Fibroblast of skin of abdomen (primary cell): ENCODE measurements around the gene SOCS2.
"Not testable (repeated sequence)": the region's sequence is repeated elsewhere in the genome, so short reads cannot be mapped to it uniquely, and the experiment has no call there.

Experiments used
- DNase-seq: peaks from one replicate; pipeline ENCODE4 v3.0.0-alpha.2; 2013

Gene SOCS2

GRCh38 chr12:93594766-93595311, 22.4 kb downstream of the SOCS2 start:
- DNase-seq = no peak

DNA sequence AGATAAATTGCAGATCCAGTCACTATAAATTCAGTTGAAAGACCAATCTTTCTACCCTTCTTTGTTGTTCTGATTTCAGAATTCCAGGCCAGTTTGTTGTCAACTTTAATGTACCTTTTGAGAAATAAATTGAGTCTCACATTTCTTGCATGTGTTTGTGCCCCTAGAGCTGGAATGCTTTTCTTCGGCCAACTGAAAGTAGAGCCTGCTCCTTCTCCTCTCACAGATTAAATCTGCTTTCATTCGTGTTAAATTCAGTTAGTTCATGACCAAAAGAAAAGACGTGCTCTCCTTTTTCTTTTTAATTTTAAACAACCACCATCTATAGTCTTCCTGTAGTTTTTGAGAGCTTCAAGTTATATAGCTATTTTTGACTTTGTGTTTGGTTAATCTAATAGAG, 22.9 kb downstream of the SOCS2 start:
- no peak for DNase-seq

GRCh38 chr12:93597608-93598007, 25.1 kb downstream of the SOCS2 start:
- DNase-seq = no peak

DNA sequence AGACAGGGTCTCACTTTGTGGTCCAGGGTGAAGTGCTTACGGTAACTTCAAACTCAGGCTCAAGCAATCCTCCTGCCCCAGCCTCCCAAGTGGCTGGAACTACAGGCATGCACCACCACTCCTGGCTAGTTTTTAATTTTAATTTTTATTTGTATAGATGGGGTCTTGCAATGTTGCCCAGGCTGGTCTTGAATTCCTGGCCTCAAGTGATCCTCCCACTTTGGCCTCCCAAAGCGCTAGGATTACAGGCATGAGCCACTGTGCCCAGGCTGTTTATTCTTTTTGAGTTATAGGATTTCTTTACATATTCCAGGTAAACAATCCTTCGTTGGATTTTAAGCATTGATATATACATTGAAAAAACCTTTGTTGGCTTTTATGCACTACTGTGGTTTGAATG, 26.7 kb downstream of the SOCS2 start:
- DNase-seq = no peak

DNA sequence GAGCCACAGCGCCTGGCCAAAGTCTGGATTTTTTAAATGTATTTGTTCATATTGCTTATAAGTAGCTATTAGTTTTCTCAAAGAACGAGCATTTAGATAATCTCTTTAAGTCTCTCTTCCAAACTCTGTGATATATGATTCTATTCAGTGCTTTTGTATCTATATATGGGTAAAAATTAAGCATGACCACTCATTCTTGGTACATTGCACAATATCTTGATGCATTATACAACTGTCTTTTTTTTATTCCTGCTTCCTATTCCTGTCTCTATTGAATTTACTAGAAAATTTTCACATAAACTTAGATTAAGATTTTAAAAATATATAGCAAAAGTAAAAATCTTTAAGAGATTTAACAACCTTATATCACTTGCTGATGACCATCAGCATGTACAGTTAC, 29.1 kb downstream of the SOCS2 start:
- no peak for DNase-seq

- no peak for DNase-seq
Observed at GRCh38 chr12:93602897-93603668, 30.6 kb downstream of the SOCS2 start.

DNA sequence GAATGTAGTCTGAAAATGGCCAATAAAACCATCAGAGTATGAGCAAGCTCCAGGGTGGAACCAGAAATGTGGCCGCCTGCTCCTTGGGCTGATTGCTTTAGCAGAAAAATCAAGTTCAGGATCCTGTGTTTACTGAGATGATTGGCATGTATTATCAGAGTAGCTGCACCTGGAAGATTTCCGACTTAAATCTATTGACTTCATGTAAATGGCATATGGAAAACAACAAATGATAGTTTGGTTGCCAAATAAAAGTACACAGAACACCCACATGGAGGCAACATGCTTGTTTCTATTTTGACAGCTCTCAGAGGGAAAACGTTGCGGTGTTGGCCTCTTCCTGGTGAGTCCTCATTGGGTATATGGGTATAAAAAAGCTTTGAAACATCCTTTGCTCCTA, 31.3 kb downstream of the SOCS2 start:
- DNase-seq = no peak

GRCh38 chr12:93608313-93608712, 35.8 kb downstream of the SOCS2 start:
- DNase-seq = no peak

DNA sequence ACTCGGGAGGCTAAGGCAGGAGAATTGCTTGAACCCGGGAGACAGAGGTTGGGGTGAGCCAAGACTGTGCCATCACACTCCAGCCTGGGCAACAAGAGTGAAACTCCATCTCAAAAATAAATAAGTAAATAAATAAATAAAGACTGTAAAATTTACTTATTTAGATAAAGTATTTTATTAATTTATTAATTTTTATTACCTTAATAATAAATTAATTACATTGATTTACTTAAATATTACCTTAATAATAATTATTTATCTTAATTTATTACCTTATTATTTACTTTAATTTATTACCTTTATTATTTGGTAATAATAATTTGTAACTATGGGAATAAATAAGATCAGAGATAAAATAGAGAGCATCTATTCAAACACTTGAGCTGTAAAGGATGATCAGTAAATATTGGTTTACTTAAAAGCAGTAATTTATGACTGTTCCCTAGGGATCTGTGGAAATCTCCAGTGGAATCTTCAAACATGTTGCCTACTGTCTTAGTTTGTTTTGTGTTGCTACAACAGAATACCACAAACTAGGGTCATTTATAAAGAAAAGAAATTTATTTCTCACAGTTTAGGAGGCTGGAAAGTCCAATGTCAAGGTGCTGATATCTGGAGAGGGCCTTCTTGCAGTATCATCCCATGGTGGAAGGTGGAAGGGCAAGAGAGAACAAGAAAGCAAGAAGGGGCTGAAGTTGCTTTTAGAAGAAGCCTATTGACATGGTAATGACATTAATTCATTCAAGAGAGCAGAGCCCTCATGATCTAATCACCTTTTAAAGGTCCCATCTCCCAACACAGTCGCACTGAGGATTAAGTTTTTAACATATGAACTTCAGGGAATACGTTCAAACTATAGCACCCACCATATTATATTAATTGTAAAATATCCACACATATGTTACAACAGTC, 37.1 kb downstream of the SOCS2 start:
- DNase-seq = no peak

- no peak for DNase-seq
Observed at GRCh38 chr12:93612776-93613175, 40.3 kb downstream of the SOCS2 start.

- DNase-seq = no peak
Observed at GRCh38 chr12:93614917-93615596, 42.6 kb downstream of the SOCS2 start.

DNA sequence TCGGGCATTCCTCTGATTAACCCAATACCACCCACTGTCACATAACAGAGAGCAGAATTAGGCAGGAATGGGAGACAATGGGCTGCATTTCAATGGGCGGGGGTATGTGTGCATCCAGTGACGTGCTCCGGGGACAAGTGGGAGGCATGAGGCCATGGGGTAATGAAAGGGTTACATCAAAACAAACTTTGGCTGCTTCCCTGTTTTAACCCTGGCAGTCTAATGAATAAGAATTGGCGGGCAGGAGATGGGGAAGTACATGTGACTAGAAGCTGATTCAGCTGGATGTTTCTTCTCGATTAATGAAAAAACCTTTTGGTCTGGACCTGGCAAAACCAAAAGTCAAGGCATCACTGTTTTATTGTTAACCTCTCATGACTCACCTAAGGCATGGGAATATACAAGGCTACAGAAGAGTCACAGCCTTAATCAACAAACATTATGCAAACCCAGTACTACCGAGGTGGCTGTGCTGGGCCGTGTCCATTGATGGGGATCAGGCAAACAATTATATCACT, 44.2 kb downstream of the SOCS2 start:
- DNase-seq = no peak

DNA sequence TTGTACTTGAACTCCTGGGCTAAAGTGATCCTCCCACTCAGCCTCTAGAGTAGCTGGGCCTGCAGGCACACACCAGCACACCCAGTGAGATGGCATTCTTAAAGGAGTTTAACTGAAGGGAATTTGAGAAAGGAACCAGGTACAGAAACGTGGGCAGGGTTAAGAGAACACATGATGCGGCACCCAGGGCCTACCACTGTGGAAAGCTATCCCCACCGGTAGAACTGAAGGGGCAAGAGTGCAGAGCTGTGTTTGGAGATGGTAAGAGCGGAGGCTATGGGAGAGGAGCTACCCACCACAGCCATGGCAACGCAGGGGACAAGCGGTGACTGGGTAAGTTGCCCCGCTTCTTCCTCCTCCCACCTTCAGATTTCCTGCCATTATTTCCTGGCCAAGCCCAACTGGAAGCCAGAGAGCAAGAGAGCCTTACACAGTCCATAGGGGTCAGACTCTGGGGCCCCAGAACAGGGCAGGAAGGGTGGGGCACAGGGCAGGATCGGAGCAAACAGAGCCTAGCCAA, 46.5 kb downstream of the SOCS2 start:
- no peak for DNase-seq

- DNase-seq = peak; percentile 66
Observed at GRCh38 chr12:93621986-93622385, 49.5 kb downstream of the SOCS2 start.

DNA sequence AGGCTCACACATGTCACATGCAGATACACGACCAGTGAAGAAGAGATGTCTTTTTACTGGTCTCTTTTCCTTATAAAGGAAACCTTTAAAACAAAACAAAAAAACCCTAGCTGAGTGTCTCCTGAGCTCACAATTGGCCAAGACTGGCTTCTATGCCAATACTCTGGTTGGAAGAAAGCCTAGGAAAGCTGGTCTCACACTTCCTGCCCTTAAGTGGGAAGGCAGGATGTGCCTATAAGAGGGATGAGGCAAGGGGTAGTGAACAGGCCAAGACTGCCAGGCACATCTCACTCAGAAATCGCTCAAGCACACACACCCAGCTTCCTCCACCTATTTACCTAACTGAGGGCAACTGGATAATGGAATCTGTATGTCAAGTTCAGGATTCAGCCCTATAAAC, 50.0 kb downstream of the SOCS2 start:
- peak; percentile 47 for DNase-seq

- peak; percentile 95 for DNase-seq
Observed at GRCh38 chr12:93624595-93625294, 52.3 kb downstream of the SOCS2 start.

- DNase-seq = not testable (repeated sequence)
Observed at GRCh38 chr12:93625295-93625645, 52.8 kb downstream of the SOCS2 start.

DNA sequence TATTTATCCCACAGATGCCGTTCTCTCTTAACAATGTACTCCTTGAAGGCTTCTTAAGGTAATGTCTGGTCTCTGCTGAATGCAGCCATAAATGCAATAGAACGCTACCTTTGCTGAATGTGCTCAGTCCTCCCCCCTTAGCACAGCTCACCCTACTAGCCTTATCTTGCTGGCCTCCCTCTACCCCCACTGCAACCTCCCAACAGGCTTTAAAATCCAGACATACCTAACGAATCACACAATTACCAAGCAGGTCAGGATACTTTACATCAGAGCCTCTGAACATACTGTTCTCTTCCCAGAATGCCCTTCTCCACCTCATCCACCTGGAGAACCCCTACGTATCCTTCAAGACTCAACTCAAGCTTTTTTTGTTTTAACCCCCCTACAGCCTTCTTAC, 53.7 kb downstream of the SOCS2 start:
- DNase-seq = no peak
